Testis (tissue), 3 donors: ENCODE measurements around the gene ZNF778. TPM values are rescaled to one million over a fixed set of nuclear protein-coding genes. Genes with fewer than 3 reads are reported as not detected.
A peak's percentile ranks its signal among the peaks of the same experiment; 100 is the strongest.
"Not testable (repeated sequence)": the region's sequence is repeated elsewhere in the genome, so short reads cannot be mapped to it uniquely, and the experiment has no call there.

Source experiments
- DNase-seq: peaks from one replicate; pipeline ENCODE4 v3.0.0-alpha.2; 2019
- H3K27ac ChIP-seq, 2 donors: fragments of 200-600 bp; sonication (generic); one replicate each; pipeline ENCODE4 v1.5.1; 2019
- H3K27me3 ChIP-seq: fragments of 200-600 bp; sonication (generic); one replicate; pipeline ENCODE4 v1.5.1; 2019
- H3K36me3 ChIP-seq: fragments of 200-600 bp; sonication (generic); one replicate; pipeline ENCODE4 v1.5.1; 2017; ENCODE audit warnings: low read depth; ENCODE audit errors: missing control alignments
- H3K4me1 ChIP-seq: fragments of 200-600 bp; sonication (generic); one replicate; pipeline ENCODE4 v1.5.1; 2019
- H3K4me3 ChIP-seq, 2 donors: fragments of 200-600 bp; sonication (generic); one replicate each; pipeline ENCODE4 v1.5.1; 2017 to 2019
- H3K9me3 ChIP-seq: fragments of 200-600 bp; sonication (generic); one replicate; pipeline ENCODE4 v1.5.1; 2017
- POLR2A ChIP-seq: fragments of 450-650 bp; IDR thresholded peaks from one replicate; pipeline ENCODE4 v1.6.1; 2017; ENCODE audit warnings: antibody characterized with exemption, mild to moderate bottlenecking, moderate library complexity
- WGBS, 2 donors: methylation state at CpG; one replicate each; pipeline ENCODE4 v1.1.5; 2018; 5-methylcytosine and 5-hydroxymethylcytosine counted together
- intact Hi-C: fragments of 100-400 bp; cut with DNase I; formaldehyde crosslinking; loops from one replicate; pipeline ENCODE4 v1.15.1; 2023; ENCODE audit warnings: low total_unique reads
- polyA plus RNA-seq: library from polyadenylated mRNA; stranded (reverse); fragments of 350-450 nt; fragmentation: Illumina TruSeq; extraction: RNeasy Lipid Tissue Mini Kit (QIAGEN cat#74804); gene quantifications from one replicate; pipeline ENCODE4 v1.2.3, GENCODE V29; 2014; ENCODE audit warnings: low read depth, low replicate concordance; ENCODE audit not compliant: insufficient read depth
- total RNA-seq, 2 donors: library from RNA; depleted of rRNA; stranded (reverse); fragments of >200 nt; gene quantifications; one replicate each; pipeline ENCODE4 v1.2.3, GENCODE V29; 2016
- TF ChIP-seq, protein P1 (sequence below), 3 experiments: fragments of 450-650 bp in 2 of 3; fragments of 200-600 bp in 1 of 3; sonication (generic) in 1 of 3; IDR thresholded peaks; one replicate each; pipeline ENCODE4 v1.5.1; 2016 to 2019; ENCODE audit warnings: antibody characterized with exemption in 3 of 3, mild to moderate bottlenecking in 2 of 3, moderate library complexity in 1 of 3

ZNF778 gene
- total and polyA plus RNA-seq, 3 donors from 2014 or later = 21.0 to 32.9 (median 29.8) TPM

DNA sequence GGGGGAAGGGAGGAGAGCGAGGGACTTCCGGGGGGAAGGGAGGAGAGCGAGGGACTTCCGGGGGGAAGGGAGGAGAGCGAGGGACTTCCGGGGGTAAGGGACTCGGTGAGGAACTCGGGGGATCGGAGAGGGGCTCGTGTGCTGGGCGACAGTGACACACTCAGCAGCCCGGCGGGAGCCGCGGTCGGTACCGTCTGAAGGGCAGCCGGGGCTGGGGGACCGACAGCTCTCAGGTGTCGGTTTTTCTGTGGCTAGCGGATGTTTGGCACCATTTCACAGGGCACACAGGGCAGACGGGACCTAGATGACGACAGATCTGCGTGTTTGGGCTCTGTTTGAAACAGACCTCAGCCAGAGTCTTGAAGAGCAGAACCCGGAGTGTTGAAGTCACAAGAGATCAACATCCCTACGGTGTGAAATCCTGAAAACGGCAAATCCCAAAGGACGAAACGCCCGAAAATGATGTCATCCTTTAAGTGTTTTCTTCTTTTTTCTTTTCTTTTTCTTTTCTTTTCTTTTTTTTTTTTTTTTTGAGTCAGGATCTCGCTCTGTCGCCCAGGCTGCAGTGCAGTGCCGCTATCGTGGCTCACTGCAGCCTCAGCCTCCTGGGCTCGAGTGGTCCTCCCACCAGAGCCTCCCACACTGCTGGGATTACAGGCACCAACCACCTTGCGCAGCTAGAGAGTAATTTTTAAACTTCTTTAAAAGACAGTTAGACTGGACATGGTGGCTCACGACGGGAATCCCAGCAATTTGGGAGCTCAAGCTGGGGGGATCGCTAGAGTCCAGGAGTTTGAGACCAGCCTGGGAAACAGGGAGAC, 23.9 kb downstream of the ZNF778 start:
- H3K27me3 ChIP-seq = no peaks in the 10 kb centered on the region
- intact Hi-C loops = no loop called here
- no peak for TF ChIP-seq POLR2A
- TF ChIP-seq, protein P1, sequence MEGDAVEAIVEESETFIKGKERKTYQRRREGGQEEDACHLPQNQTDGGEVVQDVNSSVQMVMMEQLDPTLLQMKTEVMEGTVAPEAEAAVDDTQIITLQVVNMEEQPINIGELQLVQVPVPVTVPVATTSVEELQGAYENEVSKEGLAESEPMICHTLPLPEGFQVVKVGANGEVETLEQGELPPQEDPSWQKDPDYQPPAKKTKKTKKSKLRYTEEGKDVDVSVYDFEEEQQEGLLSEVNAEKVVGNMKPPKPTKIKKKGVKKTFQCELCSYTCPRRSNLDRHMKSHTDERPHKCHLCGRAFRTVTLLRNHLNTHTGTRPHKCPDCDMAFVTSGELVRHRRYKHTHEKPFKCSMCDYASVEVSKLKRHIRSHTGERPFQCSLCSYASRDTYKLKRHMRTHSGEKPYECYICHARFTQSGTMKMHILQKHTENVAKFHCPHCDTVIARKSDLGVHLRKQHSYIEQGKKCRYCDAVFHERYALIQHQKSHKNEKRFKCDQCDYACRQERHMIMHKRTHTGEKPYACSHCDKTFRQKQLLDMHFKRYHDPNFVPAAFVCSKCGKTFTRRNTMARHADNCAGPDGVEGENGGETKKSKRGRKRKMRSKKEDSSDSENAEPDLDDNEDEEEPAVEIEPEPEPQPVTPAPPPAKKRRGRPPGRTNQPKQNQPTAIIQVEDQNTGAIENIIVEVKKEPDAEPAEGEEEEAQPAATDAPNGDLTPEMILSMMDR (IDR thresholded peaks at IDR 0.05) = no peak

GRCh38 chr16:89242795-89243200, 25.3 kb downstream of the ZNF778 start:
- no peaks in the 10 kb centered on the region for H3K9me3 ChIP-seq
- intact Hi-C loops = no loop called here
- H3K4me1 ChIP-seq = peaks cover 10% of the 10 kb centered on the region
- TF ChIP-seq, protein P1 (IDR thresholded peaks at IDR 0.05) = no peak
- no peak for TF ChIP-seq POLR2A
- H3K36me3 ChIP-seq = no peaks in the 10 kb centered on the region
- H3K27me3 ChIP-seq = no peaks in the 10 kb centered on the region
- DNase-seq = no peak
- 38 to 45% methylated on average over 8 to 12 of the region's 12 CpGs for WGBS, 2 donors
- no peak overlapping the region for H3K27ac ChIP-seq
- no peak overlapping the region for H3K4me3 ChIP-seq

More for the DNA sequence above, 23.9 kb downstream of the ZNF778 start:
- no peaks in the 10 kb centered on the region for H3K36me3 ChIP-seq
- H3K4me1 ChIP-seq = peaks cover 4% of the 10 kb centered on the region
- H3K9me3 ChIP-seq = no peaks in the 10 kb centered on the region
- H3K27ac ChIP-seq = peak overlapping the region; percentile 86 to 91
- 6 to 8% methylated on average over 23 to 38 of the region's 39 CpGs for WGBS, 2 donors
- DNase-seq = peak; percentile 75
- peak overlapping the region; percentile 61 to 83 for H3K4me3 ChIP-seq

DNA sequence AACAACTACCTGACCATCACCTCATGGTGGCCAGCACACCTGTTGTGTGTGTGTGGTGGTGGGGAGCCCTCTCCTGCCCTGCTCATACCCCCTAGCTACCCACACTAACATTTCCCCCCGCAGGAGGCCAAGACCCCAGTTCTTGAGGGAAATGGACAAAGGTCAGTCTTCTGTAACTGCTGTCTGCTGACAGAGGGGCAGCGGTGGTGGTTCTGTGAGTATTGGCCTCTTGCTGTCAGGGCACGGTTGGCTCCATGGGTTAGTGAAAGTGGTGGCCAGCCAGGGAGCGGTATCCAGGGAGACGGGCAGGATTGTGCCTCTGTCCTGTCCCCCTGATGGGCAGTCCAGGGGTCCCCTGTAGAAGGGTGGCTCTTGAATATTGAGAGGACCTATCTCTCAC, 26.2 kb downstream of the ZNF778 start:
- Histone ChIP-seq H3K4me3 (no peak overlapping the region), H3K27ac (no peak overlapping the region), H3K27me3 (no peaks in the 10 kb centered on the region), H3K9me3 (no peaks in the 10 kb centered on the region), H3K36me3 (no peaks in the 10 kb centered on the region), H3K4me1 (peaks cover 10% of the 10 kb centered on the region)
- intact Hi-C loops = no loop called here
- no peak for DNase-seq
- TF ChIP-seq, protein P1 (IDR thresholded peaks at IDR 0.05) = no peak
- TF ChIP-seq POLR2A = no peak
- WGBS, 2 donors = 63 to 83% methylated on average over 5 of the region's 5 CpGs

- H3K27me3 ChIP-seq, intact Hi-C loops, DNase-seq, H3K4me3 ChIP-seq, H3K27ac ChIP-seq, H3K36me3 ChIP-seq, H3K9me3 ChIP-seq: not testable (repeated sequence)
- WGBS, 2 donors = 75 to 77% methylated on average over 13 of the region's 13 CpGs
- H3K4me1 ChIP-seq = peaks cover 10% of the 10 kb centered on the region
Measured at GRCh38 chr16:89244264-89244663, 26.8 kb downstream of the ZNF778 start.

- Histone ChIP-seq H3K27ac (no peak overlapping the region), H3K9me3 (no peaks in the 10 kb centered on the region), H3K4me3 (no peak overlapping the region), H3K36me3 (no peaks in the 10 kb centered on the region), H3K4me1 (peaks cover 10% of the 10 kb centered on the region), H3K27me3 (no peaks in the 10 kb centered on the region)
- intact Hi-C loops = no loop called here
- WGBS, 2 donors = 69 to 73% methylated on average over 12 of the region's 12 CpGs
- DNase-seq = no peak
- TF ChIP-seq POLR2A = no peak
- TF ChIP-seq, protein P1 (IDR thresholded peaks at IDR 0.05) = no peak
Measured at GRCh38 chr16:89244754-89245153, 27.3 kb downstream of the ZNF778 start.
